Common myeloid progenitor, CD34-positive (primary cell): ENCODE measurements around the gene NUDC.

Experiments
- CTCF ChIA-PET: fragments of 350-600 bp; sonication (Branson Sonifier 250); formaldehyde crosslinking; loops from one replicate; lab custom pipeline; 2021; ENCODE audit warnings: antibody characterized with exemption; lab: Charles Lee
- POLR2A ChIA-PET: fragments of 350-600 bp; sonication (Branson Sonifier 250); formaldehyde crosslinking; loops from one replicate; lab custom pipeline; 2021; ENCODE audit warnings: antibody characterized with exemption; lab: Charles Lee
- DNase-seq, 3 donors: peaks; one replicate each; pipeline versions ENCODE4 v3.0.0 to v3.0.0-alpha.2; 2013
- H3K27ac ChIP-seq, 2 experiments: 1 replicate in 1 of 2; 2 replicates in 1 of 2; pipeline ENCODE4 v1.7.0; 2013; ENCODE audit warnings: inconsistent platforms in 2 of 2, low read length in 2 of 2, mild to moderate bottlenecking in 2 of 2, low read depth in 1 of 2, moderate library complexity in 1 of 2; ENCODE audit not compliant: severe bottlenecking in 2 of 2, insufficient read depth in 1 of 2, poor library complexity in 1 of 2
- H3K27me3 ChIP-seq, 5 experiments: replicated peaks in 2 of 5; 1 replicate in 3 of 5; 2 replicates in 2 of 5; pipeline versions ENCODE4 v1.6.1 to v1.7.0; 2013; ENCODE audit warnings: low read length in 4 of 5, mild to moderate bottlenecking in 2 of 5, moderate library complexity in 2 of 5, inconsistent platforms in 1 of 5; ENCODE audit not compliant: insufficient read depth in 5 of 5, control insufficient read depth in 4 of 5
- H3K36me3 ChIP-seq, 4 experiments: 1 replicate in 2 of 4; 2 replicates in 2 of 4; pipeline versions ENCODE4 v1.6.1 to v1.7.0; 2013; ENCODE audit warnings: low read length in 3 of 4, control low read depth in 1 of 4, mild to moderate bottlenecking in 1 of 4; ENCODE audit not compliant: control insufficient read depth in 4 of 4, insufficient read depth in 4 of 4
- H3K4me1 ChIP-seq, 4 experiments: 1 replicate in 3 of 4; 2 replicates in 1 of 4; pipeline versions ENCODE4 v1.6.1 to v1.7.1; 2013; ENCODE audit warnings: low read length in 3 of 4, mild to moderate bottlenecking in 3 of 4, control low read depth in 1 of 4, inconsistent platforms in 1 of 4, moderate library complexity in 1 of 4; ENCODE audit not compliant: control insufficient read depth in 4 of 4, insufficient read depth in 4 of 4; ENCODE audit errors: control extremely low read depth in 1 of 4
- H3K4me3 ChIP-seq, 7 experiments: 1 replicate in 4 of 7; 2 replicates in 3 of 7; pipeline versions ENCODE4 v1.5.1 to v1.7.0; 2013; ENCODE audit warnings: mild to moderate bottlenecking in 7 of 7, low read length in 6 of 7, moderate library complexity in 6 of 7, inconsistent platforms in 2 of 7, low read depth in 2 of 7, control low read depth in 1 of 7; ENCODE audit not compliant: insufficient read depth in 4 of 7, control insufficient read depth in 1 of 7; ENCODE audit errors: extremely low read depth in 1 of 7
- H3K9me3 ChIP-seq, 5 experiments: 1 replicate in 4 of 5; 2 replicates in 1 of 5; pipeline versions ENCODE4 v1.6.1 to v1.7.1; 2013; ENCODE audit warnings: low read length in 4 of 5, mild to moderate bottlenecking in 2 of 5, inconsistent platforms in 1 of 5, low read depth in 1 of 5, moderate library complexity in 1 of 5; ENCODE audit not compliant: control insufficient read depth in 4 of 5, insufficient read depth in 2 of 5; ENCODE audit errors: control extremely low read depth in 1 of 5
- WGBS: methylation state at CpG from one replicate; pipeline ENCODE4 v1.1.5; 2013; ENCODE audit not compliant: insufficient coverage; 5-methylcytosine and 5-hydroxymethylcytosine counted together

Gene NUDC

GRCh38 chr1:26956321-26956720, 34.8 kb downstream of the NUDC start:
- CTCF ChIA-PET: interaction anchor here (1.8 kb wide), 1 partner anchor 10 kb away, joined by 5 read pairs; no protein-coding TSS in a partner anchor
- peaks cover 6 to 45% (median 28%) of the 10 kb centered on the region in 5 experiments for H3K27me3 ChIP-seq

GRCh38 chr1:26957306-26957705, 35.8 kb downstream of the NUDC start:
- no peak for DNase-seq
- CTCF ChIA-PET: interaction anchor here (1.8 kb wide), 1 partner anchor 9 kb away, joined by 5 read pairs; no protein-coding TSS in a partner anchor
- H3K4me1 ChIP-seq: peaks cover 0 to 16% (median 13%) of the 10 kb centered on the region in 4 experiments
- H3K9me3 ChIP-seq: peaks cover 2 to 10% (median 6%) of the 10 kb centered on the region in 5 experiments
- POLR2A ChIA-PET: no interaction called here
- WGBS: 100% methylated on average over 3 of the region's 3 CpGs
- H3K4me3 ChIP-seq: no peak overlapping the region
- H3K36me3 ChIP-seq: no peaks in the 10 kb centered on the region
- H3K27me3 ChIP-seq: peaks cover 6 to 51% (median 30%) of the 10 kb centered on the region in 5 experiments
- no peak overlapping the region for H3K27ac ChIP-seq

More at GRCh38 chr1:26956321-26956720, 34.8 kb downstream of the NUDC start:
- 100% methylated on average over 2 of the region's 3 CpGs for WGBS
- H3K4me1 ChIP-seq: peaks cover 0 to 16% (median 12%) of the 10 kb centered on the region in 4 experiments
- H3K9me3 ChIP-seq: peaks cover 2 to 10% (median 6%) of the 10 kb centered on the region in 5 experiments
- POLR2A ChIA-PET: no interaction called here
- no peaks in the 10 kb centered on the region for H3K36me3 ChIP-seq
- DNase-seq: no peak
- no peak overlapping the region for H3K27ac ChIP-seq
- no peak overlapping the region for H3K4me3 ChIP-seq

- Histone ChIP-seq H3K4me3 (peak overlapping the region in 3 of 7 experiments; percentile 55 to 68 (median 56)), H3K9me3 (peaks cover 2 to 10% (median 6%) of the 10 kb centered on the region in 5 experiments), H3K27me3 (peaks cover 6 to 54% (median 30%) of the 10 kb centered on the region in 5 experiments), H3K4me1 (peaks cover 0 to 16% (median 13%) of the 10 kb centered on the region in 4 experiments), H3K36me3 (no peaks in the 10 kb centered on the region), H3K27ac (no peak overlapping the region)
- DNase-seq: no peak
- ChIA-PET POLR2A (no interaction called here), CTCF (no interaction called here)
- 19% methylated on average over 8 of the region's 13 CpGs for WGBS
Observed at GRCh38 chr1:26959270-26959669, 37.7 kb downstream of the NUDC start.

- 2% methylated on average over 68 of the region's 86 CpGs for WGBS
- ChIA-PET POLR2A (no interaction called here), CTCF (interaction anchor here (1.2 kb wide), 1 partner anchor 138 kb away, joined by 3 read pairs; no protein-coding TSS in a partner anchor)
- Histone ChIP-seq H3K27ac (no peak within 1 kb of the TSS), H3K36me3 (no peaks in the 10 kb centered on the region), H3K9me3 (peaks cover 2 to 10% (median 6%) of the 10 kb centered on the region in 5 experiments), H3K4me3 (peak within 1 kb of the TSS; percentile 11 to 68 (median 46)), H3K27me3 (peaks cover 6 to 54% (median 30%) of the 10 kb centered on the region in 5 experiments), H3K4me1 (peaks cover 0 to 16% (median 13%) of the 10 kb centered on the region in 4 experiments)
- peak in 1 of 3 donors; percentile 31 for DNase-seq
Observed at GRCh38 chr1:26959722-26960624, 38.4 kb downstream of the NUDC start, which contains the start of gene KDF1. Gene KDF1 (minus strand): TSS chr1:26960468. CDS start chr1:26952380, 8,088 bp downstream.

GRCh38 chr1:26960625-26960966, 39.1 kb downstream of the NUDC start:
- CTCF ChIA-PET: interaction anchor here (1.2 kb wide), 1 partner anchor 137 kb away, joined by 3 read pairs; no protein-coding TSS in a partner anchor
- Histone ChIP-seq H3K27me3 (peaks cover 6 to 54% (median 30%) of the 10 kb centered on the region in 5 experiments), H3K36me3 (no peaks in the 10 kb centered on the region), H3K27ac (no peak overlapping the region), H3K9me3 (peaks cover 2 to 10% (median 6%) of the 10 kb centered on the region in 5 experiments), H3K4me3 (peak overlapping the region in 4 of 7 experiments; percentile 46 to 68 (median 56)), H3K4me1 (peaks cover 0 to 16% (median 13%) of the 10 kb centered on the region in 4 experiments)
- no peak for DNase-seq
- WGBS: 57% methylated on average over 3 of the region's 3 CpGs
- POLR2A ChIA-PET: interaction anchor here (0.6 kb wide), 1 partner anchor 124 kb away, joined by 3 read pairs; no protein-coding TSS in a partner anchor

GRCh38 chr1:26961826-26962225, 40.3 kb downstream of the NUDC start:
- Histone ChIP-seq H3K36me3 (no peaks in the 10 kb centered on the region), H3K27me3 (peaks cover 6 to 53% (median 28%) of the 10 kb centered on the region in 5 experiments), H3K27ac (no peak overlapping the region), H3K4me3 (no peak overlapping the region), H3K4me1 (peaks cover 0 to 16% (median 13%) of the 10 kb centered on the region in 4 experiments), H3K9me3 (no peaks in the 10 kb centered on the region)
- ChIA-PET POLR2A (no interaction called here), CTCF (interaction anchor here (1.0 kb wide), 2 partner anchors 35 to 47 kb away, joined by 3 read pairs; no protein-coding TSS in a partner anchor)
- peak; percentile 14 to 80 (median 67) for DNase-seq
- 86% methylated on average over 1 of the region's 3 CpGs for WGBS
